ENCODE data around the gene TXNDC5.

- TF ChIP-seq CTCF (conservative IDR thresholded peaks at IDR 0.05; ENCODE audit: low read length) (no peak), EZH2phosphoT487 (IDR thresholded peaks at IDR 0.05; ENCODE audit: borderline replicate concordance, low read depth, low read length) (no peak)
Measured at GRCh38 chr6:7909323-7910276, 988 bp downstream of the TXNDC5 start.

All from OCI-LY7 (cell line).